SU-DHL-6 (cell line): ENCODE results near the gene RABGEF1.

Experiments
- H2AFZ ChIP-seq: fragments of 200-600 bp; sonication (generic); 2 replicates; pipeline ENCODE4 v1.6.1; 2014; ENCODE audit warnings: low read depth, mild to moderate bottlenecking, moderate library complexity, mixed read lengths, antibody characterized with exemption, low read length; ENCODE audit not compliant: severe bottlenecking
- H3F3A ChIP-seq: fragments of 200-600 bp; shearing (Covaris generic); 2 replicates; pipeline ENCODE4 v1.6.0; 2016; ENCODE audit warnings: antibody characterized with exemption, mild to moderate bottlenecking; ENCODE audit not compliant: insufficient read depth
- H3K27ac ChIP-seq: fragments of 200-600 bp; sonication (generic); 2 replicates; pipeline ENCODE4 v1.5.1; 2016; ENCODE audit warnings: low read depth, mild to moderate bottlenecking, low read length, moderate library complexity, mixed read lengths
- H3K27me3 ChIP-seq: fragments of 200-600 bp; sonication (generic), shearing (Covaris generic); 2 replicates; pipeline ENCODE4 v1.6.0; 2014; ENCODE audit warnings: mild to moderate bottlenecking, low read length
- H3K36me3 ChIP-seq: fragments of 200-600 bp; sonication (generic); 2 replicates; pipeline ENCODE4 v1.6.1; 2014; ENCODE audit warnings: mild to moderate bottlenecking, low read length, mixed read lengths
- H3K4me2 ChIP-seq: fragments of 300-600, 200-600 bp; shearing (Covaris generic), sonication (generic); 2 replicates; pipeline ENCODE4 v1.6.0; 2014; ENCODE audit warnings: low read length, low read depth, mild to moderate bottlenecking; ENCODE audit not compliant: poor library complexity, severe bottlenecking
- H3K4me3 ChIP-seq: fragments of 200-600 bp; sonication (generic); 2 replicates; pipeline ENCODE4 v1.5.1; 2014; ENCODE audit warnings: antibody characterized with exemption, low read length, mild to moderate bottlenecking, mixed read lengths; ENCODE audit not compliant: insufficient read depth, poor library complexity, severe bottlenecking
- H3K79me2 ChIP-seq: fragments of 200-600 bp; sonication (generic); 2 replicates; pipeline ENCODE4 v1.6.1; 2014; ENCODE audit warnings: mild to moderate bottlenecking, low read length, moderate library complexity; ENCODE audit not compliant: insufficient read depth
- H3K9ac ChIP-seq: fragments of 200-600 bp; sonication (generic); 2 replicates; pipeline ENCODE4 v1.7.0; 2014; ENCODE audit warnings: mild to moderate bottlenecking, low read length
- H3K9me2 ChIP-seq: fragments of 200-600 bp; sonication (generic); replicated peaks from 2 replicates; pipeline ENCODE4 v1.6.1; 2014; ENCODE audit warnings: low read length; ENCODE audit not compliant: insufficient read depth
- H3K9me3 ChIP-seq: fragments of 200-600 bp; sonication (generic); 2 replicates; pipeline ENCODE4 v1.6.1; 2014; ENCODE audit warnings: low read length, mixed read lengths; ENCODE audit not compliant: insufficient read depth
- H4K20me1 ChIP-seq: fragments of 200-600 bp; sonication (generic); 2 replicates; pipeline ENCODE4 v1.6.1; 2014; ENCODE audit warnings: low read depth, mild to moderate bottlenecking, antibody characterized with exemption, low read length, moderate library complexity, mixed read lengths
- CTCF ChIP-seq: fragments of 200-600 bp; sonication (generic); IDR thresholded peaks from one replicate; pipeline ENCODE4 v1.5.1; 2017; ENCODE audit warnings: antibody characterized with exemption, mild to moderate bottlenecking, low read length, moderate library complexity; ENCODE audit not compliant: insufficient read depth, poor library complexity, severe bottlenecking
- EZH2phosphoT487 ChIP-seq: fragments of 200-600 bp; sonication (generic), shearing (Covaris generic); conservative IDR thresholded peaks from 2 replicates; pipeline ENCODE4 v1.6.1; 2018; ENCODE audit warnings: mild to moderate bottlenecking, antibody characterized with exemption, low read length, moderate library complexity, mixed read lengths

RABGEF1 gene

DNA sequence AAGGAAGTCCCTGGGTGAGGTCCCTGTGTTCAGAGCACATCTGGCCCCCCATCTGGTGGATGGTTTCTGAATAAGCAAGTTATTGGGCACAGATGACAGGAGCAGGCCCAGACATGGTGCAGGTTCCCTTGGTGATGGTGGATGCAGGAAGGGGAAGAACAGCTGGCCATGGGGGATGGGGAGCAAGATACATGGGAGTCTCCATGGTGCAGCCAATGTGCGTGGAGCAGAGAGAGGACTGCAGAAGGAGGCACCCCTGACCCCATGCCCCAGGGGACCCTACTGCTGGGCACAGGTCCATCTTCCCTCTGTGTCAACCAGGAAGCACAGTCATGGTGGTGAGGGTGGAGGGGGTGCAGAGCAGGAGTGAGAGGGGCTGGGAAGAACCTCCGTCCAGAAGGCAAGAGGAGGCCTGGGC is 43.8 kb upstream of the RABGEF1 start:
- Histone ChIP-seq H3K9ac (no peak overlapping the region), H3K79me2 (no peaks in the 10 kb centered on the region), H3K27ac (no peak overlapping the region), H2AFZ (no peak overlapping the region), H3F3A (no peaks in the 10 kb centered on the region), H3K9me3 (no peaks in the 10 kb centered on the region), H3K4me2 (no peak overlapping the region), H3K27me3 (no peaks in the 10 kb centered on the region), H4K20me1 (no peaks in the 10 kb centered on the region), H3K4me3 (no peak overlapping the region), H3K36me3 (no peaks in the 10 kb centered on the region), H3K9me2 (no peaks in the 10 kb centered on the region)
- no peak for TF ChIP-seq CTCF
- TF ChIP-seq EZH2phosphoT487: no peak

- Histone ChIP-seq H3K4me2 (no peak overlapping the region), H2AFZ (no peak overlapping the region), H3K79me2 (no peaks in the 10 kb centered on the region), H3K4me3 (no peak overlapping the region), H3K36me3 (no peaks in the 10 kb centered on the region), H3F3A (no peaks in the 10 kb centered on the region), H3K9me2 (no peaks in the 10 kb centered on the region), H3K9ac (no peak overlapping the region), H3K27me3 (no peaks in the 10 kb centered on the region), H3K9me3 (no peaks in the 10 kb centered on the region), H3K27ac (no peak overlapping the region), H4K20me1 (no peaks in the 10 kb centered on the region)
- TF ChIP-seq EZH2phosphoT487 (no peak), CTCF (no peak)
Measured at GRCh38 chr7:66697449-66698438, 42.8 kb upstream of the RABGEF1 start.

GRCh38 chr7:66698652-66699205 is 41.8 kb upstream of the RABGEF1 start:
- no peak overlapping the region for H3K27ac ChIP-seq

More at GRCh38 chr7:66698652-66699205, 41.8 kb upstream of the RABGEF1 start:
- H3K9me3 ChIP-seq: no peaks in the 10 kb centered on the region
- no peak for TF ChIP-seq EZH2phosphoT487
- no peak for TF ChIP-seq CTCF
- no peaks in the 10 kb centered on the region for H3K9me2 ChIP-seq
- H2AFZ ChIP-seq: no peak overlapping the region
- no peaks in the 10 kb centered on the region for H4K20me1 ChIP-seq
- H3K9ac ChIP-seq: no peak overlapping the region
- no peak overlapping the region for H3K4me2 ChIP-seq
- H3F3A ChIP-seq: 0 out of 2 replicates have a peak, but pooled peaks cover 3% of the 10 kb centered on the region
- H3K79me2 ChIP-seq: no peaks in the 10 kb centered on the region
- H3K27me3 ChIP-seq: no peaks in the 10 kb centered on the region
- H3K36me3 ChIP-seq: no peaks in the 10 kb centered on the region
- no peak overlapping the region for H3K4me3 ChIP-seq
